Tibial artery (tissue), 4 donors: Measurements from ENCODE around the gene CFAP58.

Source experiments
- DNase-seq, 2 donors: peaks; one replicate each; pipeline ENCODE4 v3.0.0-alpha.2; 2019
- H3K27ac ChIP-seq, 2 donors: fragments of 200-600 bp; sonication (generic) in 1 of 2; 1 replicate in 1 of 2; 2 replicates in 1 of 2; pipeline ENCODE4 v1.5.1; 2018 to 2019; ENCODE audit warnings: mild to moderate bottlenecking in 1 of 2
- H3K27me3 ChIP-seq, 2 donors: fragments of 200-600 bp; sonication (generic) in 1 of 2; one replicate each; pipeline versions ENCODE4 v1.5.1 to v1.6.0; 2016 to 2019
- H3K36me3 ChIP-seq, 3 donors: fragments of 200-600 bp; sonication (generic) in 2 of 3; one replicate each; pipeline ENCODE4 v1.5.1; 2016 to 2019; ENCODE audit warnings: mild to moderate bottlenecking in 2 of 3
- H3K4me1 ChIP-seq, 4 donors: fragments of 200-600 bp; sonication (generic) in 2 of 4; 1 replicate in 3 of 4; 2 replicates in 1 of 4; pipeline ENCODE4 v1.5.1; 2016 to 2019
- H3K4me3 ChIP-seq, 2 donors: fragments of 200-600 bp; sonication (generic) in 1 of 2; 1 replicate in 1 of 2; 2 replicates in 1 of 2; pipeline ENCODE4 v1.5.1; 2018 to 2019; ENCODE audit warnings: mild to moderate bottlenecking in 2 of 2
- H3K9me3 ChIP-seq, 3 donors: fragments of 200-600 bp; sonication (generic) in 1 of 3; one replicate each; pipeline ENCODE4 v1.5.1; 2016 to 2019
- intact Hi-C: fragments of 100-400 bp; cut with DNase I; formaldehyde crosslinking; loops from one replicate; pipeline ENCODE4 v1.15.0; 2023; ENCODE audit warnings: low total_unique reads
- TF ChIP-seq, protein P1 (sequence below), 2 experiments: fragments of 200-600 bp in 1 of 2; fragments of 450-650 bp in 1 of 2; IDR thresholded peaks; one replicate each; pipeline ENCODE4 v1.5.1; 2017 to 2019; ENCODE audit warnings: antibody characterized with exemption in 2 of 2, mild to moderate bottlenecking in 1 of 2, moderate library complexity in 1 of 2

The CFAP58 gene

DNA sequence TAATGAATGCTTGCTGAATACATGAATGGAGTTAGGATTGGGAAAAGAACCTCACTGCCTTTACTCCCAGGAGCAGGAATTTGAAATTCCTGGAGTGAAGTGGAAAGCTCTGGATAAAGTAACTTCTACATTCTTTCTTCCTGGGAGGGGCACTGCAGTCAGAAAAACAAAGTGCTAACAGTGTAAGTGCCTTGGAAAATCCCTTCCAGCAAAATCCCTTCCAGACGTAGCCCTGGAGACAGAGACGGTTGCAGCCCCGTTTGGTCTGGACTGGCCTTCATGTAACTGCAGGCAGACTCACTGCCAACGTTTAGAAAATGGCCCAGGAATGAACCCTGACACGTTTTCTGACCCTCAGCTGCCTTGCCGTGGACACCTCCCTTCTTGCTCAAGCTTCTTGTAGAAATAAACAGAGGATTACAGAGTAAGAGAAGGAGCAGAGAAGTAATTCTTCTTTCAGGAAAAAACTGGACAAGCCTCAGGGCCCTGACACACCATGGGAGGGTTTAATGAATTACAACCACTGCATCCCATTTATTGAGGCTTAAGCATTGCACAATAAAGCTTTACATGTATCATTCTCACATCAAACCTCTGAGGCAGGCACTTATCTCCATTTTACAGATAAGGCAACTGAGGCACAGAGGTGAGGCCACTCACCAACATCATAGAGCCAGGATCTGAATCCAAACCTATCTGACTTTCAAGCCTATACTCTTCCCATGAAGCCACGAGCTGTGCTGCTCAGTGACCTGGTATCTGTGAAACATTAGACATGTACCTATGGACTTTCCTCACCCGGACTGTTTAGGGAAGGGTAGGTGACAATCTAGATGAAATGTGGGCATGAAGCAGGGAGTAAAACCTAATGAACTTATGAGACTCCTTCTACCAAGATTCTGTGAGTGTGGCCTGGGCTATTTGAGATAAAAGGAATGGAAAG is 23.2 kb upstream of the CFAP58 start:
- Histone ChIP-seq H3K4me3 (no peak overlapping the region), H3K4me1 (peaks cover 18 to 100% (median 93%) of the 10 kb centered on the region in 4 donors), H3K27me3 (no peaks in the 10 kb centered on the region), H3K27ac (peak overlapping the region; percentile 80 to 89), H3K36me3 (no peaks in the 10 kb centered on the region), H3K9me3 (no peaks in the 10 kb centered on the region)
- TF ChIP-seq, protein P1, sequence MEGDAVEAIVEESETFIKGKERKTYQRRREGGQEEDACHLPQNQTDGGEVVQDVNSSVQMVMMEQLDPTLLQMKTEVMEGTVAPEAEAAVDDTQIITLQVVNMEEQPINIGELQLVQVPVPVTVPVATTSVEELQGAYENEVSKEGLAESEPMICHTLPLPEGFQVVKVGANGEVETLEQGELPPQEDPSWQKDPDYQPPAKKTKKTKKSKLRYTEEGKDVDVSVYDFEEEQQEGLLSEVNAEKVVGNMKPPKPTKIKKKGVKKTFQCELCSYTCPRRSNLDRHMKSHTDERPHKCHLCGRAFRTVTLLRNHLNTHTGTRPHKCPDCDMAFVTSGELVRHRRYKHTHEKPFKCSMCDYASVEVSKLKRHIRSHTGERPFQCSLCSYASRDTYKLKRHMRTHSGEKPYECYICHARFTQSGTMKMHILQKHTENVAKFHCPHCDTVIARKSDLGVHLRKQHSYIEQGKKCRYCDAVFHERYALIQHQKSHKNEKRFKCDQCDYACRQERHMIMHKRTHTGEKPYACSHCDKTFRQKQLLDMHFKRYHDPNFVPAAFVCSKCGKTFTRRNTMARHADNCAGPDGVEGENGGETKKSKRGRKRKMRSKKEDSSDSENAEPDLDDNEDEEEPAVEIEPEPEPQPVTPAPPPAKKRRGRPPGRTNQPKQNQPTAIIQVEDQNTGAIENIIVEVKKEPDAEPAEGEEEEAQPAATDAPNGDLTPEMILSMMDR (IDR thresholded peaks at IDR 0.05): no peak
- intact Hi-C loops: no loop called here
- DNase-seq: peak; percentile 87 to 90

DNA sequence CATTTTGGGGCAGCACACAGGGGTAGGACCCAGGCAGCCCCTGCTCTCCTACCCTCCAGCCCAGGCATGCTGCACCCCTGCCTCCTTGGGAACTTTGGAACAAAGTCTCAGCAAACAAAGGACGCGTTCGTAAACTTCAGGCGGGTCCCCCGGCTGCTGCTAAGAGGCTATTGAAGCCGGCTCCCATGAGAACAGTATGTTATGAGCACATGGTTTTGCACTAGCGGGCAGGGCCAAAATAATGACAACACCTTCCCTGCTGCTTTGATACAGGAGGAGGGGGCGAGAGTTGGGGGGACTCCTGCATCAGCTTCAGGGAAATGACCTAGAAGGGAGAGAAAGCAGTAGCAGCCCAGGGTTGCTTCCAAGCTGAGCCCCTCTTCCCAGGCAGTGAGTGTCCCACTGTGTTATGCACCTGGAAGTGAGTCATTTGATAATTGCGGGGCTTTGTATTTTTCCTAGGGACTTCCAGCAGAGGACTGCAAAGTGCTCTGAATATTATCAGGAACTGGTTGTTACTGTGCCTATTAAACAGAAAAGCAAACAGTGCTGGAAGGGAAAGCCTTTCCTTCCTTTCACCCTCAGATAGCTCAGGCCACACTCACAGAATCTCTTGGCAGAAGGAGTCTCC is 22.3 kb upstream of the CFAP58 start:
- peak in 1 of 2 donors; percentile 67 for DNase-seq
- intact Hi-C loops: no loop called here
- no peak overlapping the region for H3K4me3 ChIP-seq
- peaks cover 18 to 100% (median 92%) of the 10 kb centered on the region in 4 donors for H3K4me1 ChIP-seq
- H3K9me3 ChIP-seq: no peaks in the 10 kb centered on the region
- no peaks in the 10 kb centered on the region for H3K36me3 ChIP-seq
- TF ChIP-seq, protein P1 (IDR thresholded peaks at IDR 0.05): no peak
- peak overlapping the region; percentile 80 to 89 for H3K27ac ChIP-seq
- H3K27me3 ChIP-seq: no peaks in the 10 kb centered on the region

DNA sequence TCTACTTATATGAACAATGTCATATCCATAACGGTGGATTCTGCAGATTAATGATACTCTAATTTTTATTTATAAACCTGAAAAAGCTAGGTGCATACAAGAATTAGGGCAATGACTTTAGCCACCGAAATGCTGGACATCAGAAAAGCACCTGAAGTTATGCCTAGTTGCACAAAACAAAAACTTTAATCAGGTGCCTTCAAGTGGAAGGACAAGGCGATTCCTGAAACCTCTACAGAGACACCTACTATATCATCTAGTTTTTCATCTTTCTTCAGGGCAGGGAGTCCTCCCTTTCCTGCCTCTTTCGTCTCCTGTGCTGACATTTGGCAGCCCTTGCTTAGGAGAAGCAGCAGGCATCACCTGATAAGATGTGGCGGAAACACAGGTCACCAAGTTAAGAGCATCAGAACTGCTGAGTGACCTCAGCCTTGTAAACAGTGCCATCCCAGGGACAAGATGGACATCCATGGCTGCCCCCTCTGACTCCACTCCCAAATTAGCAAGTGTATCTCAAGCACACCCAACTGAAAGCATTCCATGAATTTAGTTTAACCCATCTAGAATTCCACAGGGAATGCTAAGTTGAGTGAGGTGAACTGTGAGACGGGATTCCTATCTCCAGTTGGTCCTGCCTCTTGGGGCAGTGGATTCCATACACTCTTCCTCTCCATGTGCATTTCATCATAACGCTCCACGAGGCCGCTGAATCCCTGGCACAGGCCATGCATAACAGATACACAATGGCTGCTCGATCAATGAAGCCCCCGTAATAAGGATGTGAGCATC is 21.2 kb upstream of the CFAP58 start:
- Histone ChIP-seq H3K4me3 (no peak overlapping the region), H3K4me1 (peaks cover 18 to 93% (median 83%) of the 10 kb centered on the region in 4 donors), H3K9me3 (no peaks in the 10 kb centered on the region), H3K36me3 (no peaks in the 10 kb centered on the region), H3K27me3 (no peaks in the 10 kb centered on the region), H3K27ac (peak overlapping the region; percentile 80 to 89)
- peak in 1 of 2 donors; percentile 55 for DNase-seq
- intact Hi-C loops: no loop called here
- TF ChIP-seq, protein P1 (IDR thresholded peaks at IDR 0.05): no peak

DNA sequence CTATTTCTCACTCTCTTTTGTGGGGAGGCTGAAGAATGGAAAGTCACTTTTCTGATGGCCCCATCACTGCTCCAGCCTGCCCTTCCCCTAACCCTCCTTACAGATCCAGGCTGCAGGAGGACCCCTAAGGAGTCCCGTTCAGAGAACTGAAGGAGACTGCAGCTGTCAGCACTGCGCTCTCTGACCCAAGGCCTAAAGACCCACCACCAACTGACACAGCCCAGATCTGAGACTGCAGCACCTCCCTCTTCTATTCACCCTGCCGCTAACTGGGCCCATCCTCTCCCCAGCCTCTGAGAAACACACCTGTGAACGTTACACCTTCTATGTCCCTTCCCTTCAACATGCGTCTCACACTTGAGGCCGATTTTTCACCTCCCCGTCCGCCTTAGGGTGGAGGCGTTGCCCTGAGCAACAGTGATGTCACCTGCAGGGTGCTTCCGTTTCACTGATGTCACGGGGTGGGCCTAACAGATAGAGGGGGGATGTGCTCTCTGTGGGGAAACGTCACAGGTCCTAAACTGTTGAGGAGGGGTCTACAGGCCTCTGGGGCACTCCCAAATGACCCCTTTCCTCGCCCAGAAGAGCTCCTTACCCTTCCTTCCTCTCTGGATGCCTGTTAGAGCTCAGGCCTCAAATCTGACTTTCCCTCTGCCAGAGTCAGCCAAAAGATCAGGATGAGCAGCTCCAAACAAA is 20.5 kb upstream of the CFAP58 start:
- H3K4me3 ChIP-seq: no peak overlapping the region
- TF ChIP-seq, protein P1 (IDR thresholded peaks at IDR 0.05): no peak
- no peaks in the 10 kb centered on the region for H3K36me3 ChIP-seq
- intact Hi-C loops: no loop called here
- H3K27me3 ChIP-seq: no peaks in the 10 kb centered on the region
- DNase-seq: peak in 1 of 2 donors; percentile 65
- peak overlapping the region; percentile 80 to 89 for H3K27ac ChIP-seq
- H3K4me1 ChIP-seq: peaks cover 16 to 86% (median 76%) of the 10 kb centered on the region in 4 donors
- no peaks in the 10 kb centered on the region for H3K9me3 ChIP-seq
